Stimulated activated CD8-positive, alpha-beta memory T cell treated with anti-CD3 and anti-CD28 coated beads, Interleukin-7, amount 100 ng/mL, for 4 hours (primary cell): ENCODE data around the gene PAEP.
"Not testable (repeated sequence)": the region's sequence is repeated elsewhere in the genome, so short reads cannot be mapped to it uniquely, and the experiment has no call there.

Source experiments
- DNase-seq, 2 donors: peaks; one replicate each; pipeline ENCODE4 v3.0.0-alpha.2; 2020; ENCODE audit warnings: low read depth in 2 of 2

Gene PAEP

GRCh38 chr9:135526089-135526729 is 35.3 kb upstream of the PAEP start:
- DNase-seq: no peak

GRCh38 chr9:135526730-135527571 is 34.6 kb upstream of the PAEP start:
- no peak for DNase-seq

GRCh38 chr9:135528842-135529435 is 32.6 kb upstream of the PAEP start:
- not testable (repeated sequence) for DNase-seq

- no peak for DNase-seq
These were observed 31.4 kb upstream of the PAEP start for GRCh38 chr9:135530146-135530545.

GRCh38 chr9:135531096-135531495 is 30.5 kb upstream of the PAEP start:
- no peak for DNase-seq

- DNase-seq: no peak
These were observed 28.4 kb upstream of the PAEP start for GRCh38 chr9:135533113-135533512.

GRCh38 chr9:135533674-135534073 is 27.9 kb upstream of the PAEP start:
- DNase-seq: no peak

- not testable (repeated sequence) for DNase-seq
These were observed 27.3 kb upstream of the PAEP start for GRCh38 chr9:135534192-135534711.

- not testable (repeated sequence) for DNase-seq
These were observed 26.7 kb upstream of the PAEP start for GRCh38 chr9:135534826-135535225.

- DNase-seq: not testable (repeated sequence)
These were observed 25.9 kb upstream of the PAEP start for GRCh38 chr9:135535631-135536030.

GRCh38 chr9:135536216-135536615 is 25.3 kb upstream of the PAEP start:
- DNase-seq: no peak

GRCh38 chr9:135543262-135543894 is 18.2 kb upstream of the PAEP start:
- DNase-seq: not testable (repeated sequence)

GRCh38 chr9:135544981-135545635 is 16.4 kb upstream of the PAEP start:
- DNase-seq: no peak

- DNase-seq: not testable (repeated sequence)
These were observed 15.8 kb upstream of the PAEP start, which contains the start of gene OBP2A for GRCh38 chr9:135545646-135546176. Gene OBP2A, plus strand, starts transcription at chr9:135546126. Its CDS starts 55 bp downstream, at chr9:135546181.

GRCh38 chr9:135546792-135547617 is 14.6 kb upstream of the PAEP start:
- not testable (repeated sequence) for DNase-seq

GRCh38 chr9:135547756-135548736 is 13.5 kb upstream of the PAEP start:
- no peak for DNase-seq

GRCh38 chr9:135549478-135550343 is 11.8 kb upstream of the PAEP start:
- not testable (repeated sequence) for DNase-seq

- no peak for DNase-seq
These were observed 11.1 kb upstream of the PAEP start for GRCh38 chr9:135550344-135550918.
